UCSD-AML1 (cell line): ENCODE data around the gene LRATD1.
A peak's percentile ranks its signal among the peaks of the same experiment; 100 is the strongest.

ENCODE experiments used
- DNase-seq: peaks from one replicate; lab custom pipeline; 2025; ENCODE audit not compliant: unreplicated experiment; lab: John Stamatoyannopoulos, UW

The LRATD1 gene

DNA sequence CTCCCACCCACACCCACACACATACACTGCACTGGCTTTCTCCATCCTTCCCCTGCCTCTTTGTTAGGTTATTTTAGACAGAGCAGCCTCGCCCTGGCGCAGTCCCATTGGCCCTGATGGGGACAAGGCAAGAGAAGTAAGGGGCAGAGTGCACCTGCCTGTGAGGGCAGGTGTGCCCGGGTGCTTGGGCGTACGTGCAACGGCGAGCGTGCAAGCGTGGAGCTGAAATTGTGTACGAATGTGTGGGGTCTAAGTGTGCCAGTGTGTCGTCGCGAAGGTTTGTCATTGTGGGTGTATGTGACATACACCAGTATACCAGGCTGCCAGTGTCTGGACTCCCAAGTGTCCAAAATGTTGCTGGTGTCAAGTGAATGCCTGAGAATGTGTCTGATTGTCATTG, 544 bp downstream of the LRATD1 start:
- no peak for DNase-seq

GRCh38 chr2:14633461-14634181, 1.1 kb downstream of the LRATD1 start:
- no peak for DNase-seq

- DNase-seq, result no peak
Observed at GRCh38 chr2:14634182-14634488, 1.6 kb downstream of the LRATD1 start.

DNA sequence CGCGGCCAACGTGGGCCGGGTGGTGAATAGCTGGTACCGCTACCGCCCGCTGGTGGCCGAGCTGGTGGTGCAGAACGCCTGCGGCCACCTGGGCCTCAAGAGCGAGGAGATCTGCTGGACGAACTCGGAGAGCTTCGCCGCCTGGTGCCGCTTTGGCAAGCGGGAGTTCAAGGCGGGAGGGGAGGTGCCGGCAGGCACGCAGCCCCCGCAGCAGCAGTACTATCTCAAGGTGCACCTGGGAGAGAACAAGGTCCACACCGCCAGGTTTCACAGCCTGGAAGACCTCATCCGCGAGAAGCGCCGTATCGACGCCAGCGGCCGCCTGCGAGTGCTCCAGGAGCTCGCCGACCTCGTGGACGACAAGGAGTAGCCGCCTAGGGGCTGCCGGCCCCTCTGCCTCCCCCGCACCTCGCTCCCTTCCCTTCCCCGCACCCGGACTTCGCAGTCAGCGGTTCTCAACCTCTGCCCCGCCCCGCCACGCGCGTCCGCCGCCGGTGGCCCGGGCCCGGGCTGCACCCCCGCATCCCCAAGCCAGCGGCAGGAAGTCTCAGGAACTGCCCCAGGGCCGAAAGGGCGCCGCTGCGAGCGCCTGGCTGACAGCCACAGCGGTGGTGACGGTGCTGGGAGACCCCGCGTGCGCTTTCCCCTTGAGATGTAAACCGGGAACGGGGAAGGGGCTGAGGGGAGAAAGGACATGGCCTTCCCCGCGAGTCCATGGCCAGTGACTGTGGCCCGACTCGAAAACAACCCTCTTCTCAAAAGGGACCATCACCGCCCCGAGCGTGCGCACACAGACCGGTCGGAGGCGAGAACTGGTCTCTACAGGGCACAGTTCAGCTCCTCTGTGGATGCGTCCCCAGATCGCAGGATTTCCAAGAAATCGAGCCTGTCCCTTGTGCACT, 2.2 kb downstream of the LRATD1 start:
- no peak for DNase-seq

DNA sequence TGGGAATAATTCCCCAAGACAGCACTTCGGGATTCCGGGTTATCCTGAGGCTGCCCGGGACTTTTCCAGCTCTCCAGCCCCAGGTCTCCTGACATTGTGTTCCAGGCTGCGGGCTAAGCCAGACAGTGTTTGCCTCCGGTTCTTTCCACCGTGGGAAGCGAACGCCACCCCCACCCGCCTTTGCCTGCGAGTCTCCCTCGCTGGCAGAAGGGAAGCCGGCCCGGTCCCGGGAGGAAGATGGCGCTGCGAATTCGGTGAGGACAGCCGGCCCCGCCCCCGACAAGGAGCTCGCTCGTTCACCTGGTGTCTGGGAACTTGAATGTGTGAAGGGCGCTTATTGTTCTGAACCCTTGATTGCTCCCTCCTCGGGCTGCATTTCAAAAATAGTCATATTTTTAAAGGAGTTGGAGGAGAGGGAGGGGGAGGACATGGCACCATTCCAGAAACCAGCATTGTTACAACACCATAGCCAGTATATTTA, 2.9 kb downstream of the LRATD1 start:
- DNase-seq, result no peak

- no peak for DNase-seq
Observed at GRCh38 chr2:14638488-14638887, 6.0 kb downstream of the LRATD1 start.

GRCh38 chr2:14641116-14641515, 8.6 kb downstream of the LRATD1 start:
- no peak for DNase-seq

- DNase-seq, result no peak
Observed at GRCh38 chr2:14642499-14642898, 10.0 kb downstream of the LRATD1 start.

GRCh38 chr2:14647714-14648113, 15.2 kb downstream of the LRATD1 start:
- DNase-seq, result no peak

- no peak for DNase-seq
Observed at GRCh38 chr2:14650066-14650465, 17.5 kb downstream of the LRATD1 start.

GRCh38 chr2:14654835-14655282, 22.3 kb downstream of the LRATD1 start:
- peak; percentile 12 for DNase-seq

DNA sequence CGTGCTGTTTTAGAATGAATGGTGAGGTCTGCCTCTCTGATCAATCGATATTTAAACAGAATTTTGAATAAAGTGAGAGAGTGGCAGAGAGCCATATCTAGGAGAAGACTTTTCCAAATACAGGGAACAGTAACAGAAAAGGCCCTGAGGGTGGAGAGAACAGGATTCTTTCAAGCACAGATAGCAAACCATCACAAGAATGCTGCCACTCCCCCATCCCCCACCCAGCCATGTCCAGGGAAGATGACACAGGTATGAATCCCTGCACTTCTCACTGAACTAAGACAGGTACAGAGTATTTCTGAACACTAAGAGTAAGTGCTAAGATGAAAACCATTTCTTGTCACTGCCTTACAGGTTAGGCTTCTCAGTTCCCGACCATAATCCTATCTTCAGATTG, 23.6 kb downstream of the LRATD1 start:
- DNase-seq, result no peak

DNA sequence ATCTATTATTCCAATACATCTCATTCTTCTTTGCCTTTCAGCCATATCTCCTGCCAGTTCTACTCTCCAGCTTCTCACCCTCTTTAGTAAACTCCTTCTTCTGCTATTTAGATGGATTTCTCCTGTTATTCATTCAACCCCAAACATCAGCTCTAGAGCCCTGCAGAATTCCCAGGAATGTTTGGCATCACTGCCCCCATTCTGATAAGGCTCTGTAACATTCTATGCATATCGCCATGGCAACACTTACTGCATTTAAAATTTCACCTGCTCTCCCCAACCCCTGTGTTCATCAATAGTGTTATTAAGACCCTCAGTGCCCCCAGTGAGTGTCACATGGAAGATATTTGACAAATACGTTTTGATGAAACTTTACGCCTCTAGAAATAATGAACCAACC, 28.6 kb downstream of the LRATD1 start:
- DNase-seq, result no peak

DNA sequence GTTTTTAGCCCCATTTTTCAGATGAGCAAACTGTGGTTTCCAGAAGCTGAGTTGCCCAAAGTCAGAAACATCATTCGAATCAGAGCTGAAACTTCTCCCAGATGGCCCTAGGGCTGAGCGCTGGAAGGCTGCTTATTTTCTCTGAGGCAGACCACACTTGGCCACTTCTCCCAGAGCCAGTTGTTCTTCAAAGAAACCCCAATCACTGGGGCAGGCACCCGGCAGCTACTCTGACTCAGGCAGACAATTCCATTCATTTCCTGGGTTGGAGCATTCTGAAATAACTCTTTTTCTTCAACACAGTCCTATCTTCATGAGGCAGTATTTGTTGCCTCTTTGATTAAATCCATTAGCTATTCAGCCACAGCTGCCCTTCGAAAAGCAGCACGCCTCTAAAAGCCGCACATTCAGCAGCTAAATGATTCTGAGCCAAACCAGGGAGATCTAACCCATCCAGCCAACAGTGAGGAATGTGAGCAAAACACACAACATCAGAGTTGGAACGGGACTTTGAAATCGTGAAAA, 40.9 kb downstream of the LRATD1 start:
- DNase-seq, result no peak

- no peak for DNase-seq
Observed at GRCh38 chr2:14675489-14675888, 43.0 kb downstream of the LRATD1 start.

DNA sequence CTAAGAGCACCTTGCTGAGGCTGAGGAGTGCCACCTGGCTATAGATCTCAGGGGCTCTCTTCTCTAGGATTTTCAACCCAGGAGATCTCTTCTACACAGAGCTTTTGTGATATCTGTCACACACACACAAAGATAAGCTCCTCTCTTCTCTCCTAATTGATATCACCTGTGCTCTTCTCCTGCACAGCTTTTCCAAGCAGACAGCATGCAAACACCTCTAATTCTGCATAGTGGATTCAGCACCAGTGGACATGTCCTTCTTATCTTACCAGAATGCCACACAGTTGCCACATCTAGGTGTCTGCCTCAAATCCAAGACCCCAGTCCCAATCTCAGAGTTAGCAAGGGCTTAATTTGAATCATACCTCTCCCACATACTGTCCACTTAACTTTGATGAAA, 43.9 kb downstream of the LRATD1 start:
- no peak for DNase-seq

DNA sequence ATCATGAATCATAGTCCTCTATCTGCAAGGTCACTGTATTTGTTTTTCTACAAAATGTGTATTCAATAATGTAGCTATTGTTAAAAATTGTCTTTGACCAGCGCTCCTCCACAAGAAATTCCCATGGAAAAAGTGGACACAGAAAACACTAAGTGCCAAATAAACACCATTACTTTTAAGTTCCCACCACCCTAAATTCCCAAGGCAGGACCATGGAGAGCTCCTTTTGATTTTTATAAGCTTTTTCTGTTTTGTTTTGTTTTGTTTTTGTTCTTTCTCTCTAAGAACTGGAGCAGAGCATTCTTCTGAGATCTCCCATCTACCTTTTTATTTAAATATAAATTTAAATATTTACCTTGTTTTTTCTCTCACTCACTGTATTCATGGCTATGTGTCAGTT, 44.5 kb downstream of the LRATD1 start:
- DNase-seq, result no peak

DNA sequence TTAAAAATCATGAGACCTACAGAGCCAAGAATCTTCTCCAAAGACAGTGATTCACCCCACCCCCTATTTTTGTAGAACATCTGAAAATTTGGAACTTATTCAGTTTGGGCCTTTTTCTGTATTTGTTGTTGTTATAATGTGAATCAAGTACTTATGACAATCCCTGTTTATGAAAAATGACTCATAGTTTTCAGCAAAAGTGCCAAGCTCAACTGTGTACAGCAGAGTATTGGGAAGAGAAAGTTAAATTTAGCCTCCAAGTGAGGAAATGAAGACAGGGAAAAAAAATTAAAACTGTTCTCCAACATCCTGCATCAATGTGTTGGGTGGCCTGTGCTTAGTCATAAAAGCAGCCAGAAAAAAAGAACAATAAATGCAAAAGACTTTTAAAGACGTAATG, 46.2 kb downstream of the LRATD1 start:
- DNase-seq, result no peak

- DNase-seq, result no peak
Observed at GRCh38 chr2:14681608-14682007, 49.1 kb downstream of the LRATD1 start.
